ENCODE results near the gene ESPL1.

Gene ESPL1

GRCh38 chr12:53298164-53298563, 30.1 kb downstream of the ESPL1 start:
- ATAC-seq: no peak
- Mint-ChIP-seq H3K36me3 (peaks cover 60% of the 10 kb centered on the region), H3K4me3 (no peak overlapping the region), H3K27ac (peak overlapping the region; percentile 89), H3K4me1 (peaks cover 78% of the 10 kb centered on the region), H3K27me3 (no peaks in the 10 kb centered on the region), H3K9me3 (no peaks in the 10 kb centered on the region)

- ATAC-seq: peak; percentile 69
- peaks cover 53% of the 10 kb centered on the region for H3K36me3 Mint-ChIP-seq
- H3K4me3 Mint-ChIP-seq: peak overlapping the region; percentile 88
- H3K9me3 Mint-ChIP-seq: no peaks in the 10 kb centered on the region
- H3K27me3 Mint-ChIP-seq: no peaks in the 10 kb centered on the region
- H3K27ac Mint-ChIP-seq: peak overlapping the region; percentile 89
- H3K4me1 Mint-ChIP-seq: peaks cover 80% of the 10 kb centered on the region
These were observed 31.0 kb downstream of the ESPL1 start for GRCh38 chr12:53299101-53299453.

DNA sequence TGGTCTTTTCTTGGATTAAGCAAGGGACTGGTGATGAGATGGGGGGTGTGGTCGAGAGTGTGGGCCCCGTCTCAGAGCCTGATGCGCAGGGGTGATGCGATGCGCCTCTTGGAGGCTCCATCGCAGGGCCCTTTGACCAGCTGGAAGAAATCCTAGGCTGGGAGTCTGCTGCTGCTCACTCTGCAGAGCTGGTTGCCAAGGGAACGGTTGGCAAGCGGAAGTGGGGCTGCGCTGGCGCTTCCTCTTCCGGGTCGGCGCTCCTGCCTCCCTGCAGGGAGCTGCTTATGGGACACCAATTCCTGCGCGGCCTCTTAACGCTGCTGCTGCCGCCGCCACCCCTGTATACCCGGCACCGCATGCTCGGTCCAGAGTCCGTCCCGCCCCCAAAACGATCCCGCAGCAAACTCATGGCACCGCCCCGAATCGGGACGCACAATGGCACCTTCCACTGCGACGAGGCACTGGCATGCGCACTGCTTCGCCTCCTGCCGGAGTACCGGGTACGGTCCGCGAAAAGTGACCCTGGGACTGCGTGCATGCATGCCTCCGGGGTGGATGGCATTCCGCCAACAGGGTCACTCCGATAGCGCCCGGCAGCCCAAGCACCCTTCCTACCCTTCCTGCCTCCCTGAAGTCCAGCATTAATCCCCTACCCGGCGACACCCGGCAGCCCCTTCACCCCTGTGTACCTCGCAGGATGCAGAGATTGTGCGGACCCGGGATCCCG, 31.5 kb downstream of the ESPL1 start, which contains the start of gene MYG1:
Gene MYG1 (plus strand): TSS at position 242 of the 727 bp plus-strand sequence. CDS start 43 bp downstream, at position 285.
- no peaks in the 10 kb centered on the region for H3K27me3 Mint-ChIP-seq
- no peaks in the 10 kb centered on the region for H3K9me3 Mint-ChIP-seq
- peaks cover 53% of the 10 kb centered on the region for H3K36me3 Mint-ChIP-seq
- peak; percentile 87 for ATAC-seq
- H3K4me1 Mint-ChIP-seq: peaks cover 80% of the 10 kb centered on the region
- H3K27ac Mint-ChIP-seq: peak within 1 kb of the TSS; percentile 89
- peak within 1 kb of the TSS; percentile 88 for H3K4me3 Mint-ChIP-seq

GRCh38 chr12:53300187-53300586, 32.1 kb downstream of the ESPL1 start:
- Mint-ChIP-seq H3K36me3 (peaks cover 53% of the 10 kb centered on the region), H3K27me3 (no peaks in the 10 kb centered on the region), H3K9me3 (no peaks in the 10 kb centered on the region), H3K4me3 (peak overlapping the region; percentile 88), H3K27ac (peak overlapping the region; percentile 89), H3K4me1 (peaks cover 74% of the 10 kb centered on the region)
- ATAC-seq: no peak

- H3K9me3 Mint-ChIP-seq: no peaks in the 10 kb centered on the region
- no peak for ATAC-seq
- peak overlapping the region; percentile 24 for H3K4me3 Mint-ChIP-seq
- H3K4me1 Mint-ChIP-seq: peaks cover 56% of the 10 kb centered on the region
- no peaks in the 10 kb centered on the region for H3K27me3 Mint-ChIP-seq
- peaks cover 73% of the 10 kb centered on the region for H3K36me3 Mint-ChIP-seq
- H3K27ac Mint-ChIP-seq: peak overlapping the region; percentile 89
These were observed 34.8 kb downstream of the ESPL1 start for GRCh38 chr12:53302903-53303302.

- H3K27ac Mint-ChIP-seq: peak overlapping the region; percentile 46
- no peaks in the 10 kb centered on the region for H3K27me3 Mint-ChIP-seq
- H3K9me3 Mint-ChIP-seq: no peaks in the 10 kb centered on the region
- no peak overlapping the region for H3K4me3 Mint-ChIP-seq
- peaks cover 62% of the 10 kb centered on the region for H3K36me3 Mint-ChIP-seq
- ATAC-seq: no peak
- peaks cover 19% of the 10 kb centered on the region for H3K4me1 Mint-ChIP-seq
These were observed 38.7 kb downstream of the ESPL1 start for GRCh38 chr12:53306826-53307225.

GRCh38 chr12:53308276-53308675, 40.2 kb downstream of the ESPL1 start:
- no peaks in the 10 kb centered on the region for H3K9me3 Mint-ChIP-seq

DNA sequence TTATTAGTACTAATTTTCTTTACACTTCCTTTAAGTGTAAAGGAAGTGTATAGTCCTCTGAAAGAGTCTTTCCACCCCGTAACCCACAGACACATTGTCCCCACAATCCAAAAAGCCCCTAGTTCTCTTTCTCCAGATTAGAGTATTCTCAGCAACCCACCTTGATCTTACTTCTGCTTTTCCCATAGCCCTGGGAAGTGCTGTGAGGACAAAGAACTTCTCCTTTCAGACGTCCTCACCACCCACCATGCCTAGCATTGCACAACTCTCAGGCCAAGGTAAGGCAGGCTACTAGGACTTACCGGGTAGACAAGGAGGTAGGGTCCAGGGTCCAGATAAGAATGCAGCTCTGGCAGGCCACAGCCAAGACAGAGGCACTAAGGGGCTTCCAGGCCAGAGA, 45.9 kb downstream of the ESPL1 start:
- peak; percentile 94 for ATAC-seq
- Mint-ChIP-seq H3K4me3 (peak overlapping the region; percentile 6), H3K9me3 (no peaks in the 10 kb centered on the region), H3K27me3 (no peaks in the 10 kb centered on the region), H3K27ac (peak overlapping the region; percentile 78), H3K4me1 (peaks cover 31% of the 10 kb centered on the region), H3K36me3 (peaks cover 61% of the 10 kb centered on the region)

More at GRCh38 chr12:53308276-53308675, 40.2 kb downstream of the ESPL1 start:
- no peaks in the 10 kb centered on the region for H3K27me3 Mint-ChIP-seq
- peaks cover 51% of the 10 kb centered on the region for H3K36me3 Mint-ChIP-seq
- no peak overlapping the region for H3K4me3 Mint-ChIP-seq
- H3K27ac Mint-ChIP-seq: no peak overlapping the region
- no peak for ATAC-seq
- H3K4me1 Mint-ChIP-seq: peaks cover 5% of the 10 kb centered on the region

DNA sequence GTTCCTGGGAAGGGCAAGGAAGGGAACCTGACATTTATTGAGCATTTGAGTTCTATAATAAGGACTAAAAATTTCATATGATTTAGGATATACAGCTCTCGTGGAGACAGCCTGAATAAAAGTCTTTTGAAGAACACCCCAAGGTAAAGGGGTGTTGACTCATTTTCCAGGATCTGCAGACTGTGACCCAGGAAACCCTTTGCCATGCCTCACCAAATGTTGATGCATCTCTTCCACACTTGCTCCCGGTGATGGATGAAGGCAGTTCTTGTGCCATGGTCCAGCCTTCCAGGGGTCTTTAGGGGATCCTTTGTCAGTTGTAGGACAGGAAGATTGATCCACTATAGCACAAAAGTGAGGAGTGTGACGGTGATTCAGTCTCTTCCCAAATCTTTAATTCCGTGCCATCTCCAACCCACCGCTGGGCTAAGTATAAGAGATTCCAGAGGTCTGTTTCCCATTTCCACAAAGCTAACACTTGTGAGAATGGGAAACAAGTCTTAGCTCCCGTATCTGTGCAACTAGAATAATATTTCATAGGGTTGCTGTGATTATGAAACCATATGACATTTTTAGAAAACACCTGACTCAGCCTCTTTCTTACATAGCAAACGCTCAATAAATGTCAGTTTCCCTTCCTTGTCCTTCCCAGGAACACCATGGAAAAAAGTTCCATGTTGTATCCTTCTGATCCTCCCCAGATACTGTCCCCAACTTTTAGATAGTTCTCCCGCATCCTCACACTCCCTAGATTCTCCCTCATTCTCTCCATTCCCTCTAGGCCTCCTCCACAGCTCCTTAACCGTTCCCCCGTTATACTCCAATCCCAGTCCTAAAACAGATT, 52.5 kb downstream of the ESPL1 start:
- no peak for ATAC-seq
- Mint-ChIP-seq H3K4me3 (peak overlapping the region; percentile 89), H3K9me3 (no peaks in the 10 kb centered on the region), H3K27ac (peak overlapping the region; percentile 87), H3K36me3 (peaks cover 31% of the 10 kb centered on the region), H3K4me1 (peaks cover 45% of the 10 kb centered on the region), H3K27me3 (no peaks in the 10 kb centered on the region)

GRCh38 chr12:53324113-53324778, 56.1 kb downstream of the ESPL1 start:
- Mint-ChIP-seq H3K9me3 (no peaks in the 10 kb centered on the region), H3K36me3 (peaks cover 2% of the 10 kb centered on the region), H3K27me3 (peaks cover 11% of the 10 kb centered on the region), H3K4me3 (peak overlapping the region; percentile 92), H3K27ac (peak overlapping the region; percentile 88), H3K4me1 (peaks cover 34% of the 10 kb centered on the region)
- ATAC-seq: peak; percentile 70

- H3K9me3 Mint-ChIP-seq: no peaks in the 10 kb centered on the region
- no peaks in the 10 kb centered on the region for H3K36me3 Mint-ChIP-seq
- H3K27me3 Mint-ChIP-seq: peaks cover 11% of the 10 kb centered on the region
- H3K4me1 Mint-ChIP-seq: peaks cover 31% of the 10 kb centered on the region
- H3K4me3 Mint-ChIP-seq: peak overlapping the region; percentile 92
- H3K27ac Mint-ChIP-seq: peak overlapping the region; percentile 88
- ATAC-seq: peak; percentile 86
These were observed 56.8 kb downstream of the ESPL1 start for GRCh38 chr12:53324779-53325510.

GRCh38 chr12:53325511-53326061, 57.5 kb downstream of the ESPL1 start:
- H3K4me1 Mint-ChIP-seq: peaks cover 25% of the 10 kb centered on the region
- H3K4me3 Mint-ChIP-seq: peak overlapping the region; percentile 92
- no peak for ATAC-seq
- no peaks in the 10 kb centered on the region for H3K36me3 Mint-ChIP-seq
- H3K27me3 Mint-ChIP-seq: peaks cover 11% of the 10 kb centered on the region
- H3K27ac Mint-ChIP-seq: peak overlapping the region; percentile 88
- H3K9me3 Mint-ChIP-seq: no peaks in the 10 kb centered on the region

- no peak overlapping the region for H3K27ac Mint-ChIP-seq
These were observed 58.5 kb downstream of the ESPL1 start for GRCh38 chr12:53326460-53327185.

More at GRCh38 chr12:53326460-53327185, 58.5 kb downstream of the ESPL1 start:
- Mint-ChIP-seq H3K36me3 (no peaks in the 10 kb centered on the region), H3K27me3 (peaks cover 11% of the 10 kb centered on the region), H3K4me3 (peak overlapping the region; percentile 66), H3K9me3 (no peaks in the 10 kb centered on the region), H3K4me1 (peaks cover 14% of the 10 kb centered on the region)
- no peak for ATAC-seq

All from stimulated activated memory B cell treated with anti-CD40 and anti-IgM and Interleukin-4, amounts not matched to agents 10 μg/mL and 1 μg/mL and 100 μg/mL, for 72 hours (primary cell).